Adipocyte (in vitro differentiated cells): Measurements from ENCODE around the gene SMIM32.

ENCODE experiments used
- DNase-seq: peaks from one replicate; pipeline ENCODE4 v3.0.0-alpha.2; 2015; ENCODE audit warnings: low read depth
- H3K27me3 ChIP-seq: replicated peaks from 2 replicates; pipeline ENCODE4 v1.7.0; 2013; ENCODE audit warnings: mild to moderate bottlenecking, low read length, moderate library complexity; ENCODE audit not compliant: control insufficient read depth, insufficient read depth
- H3K36me3 ChIP-seq: 2 replicates; pipeline ENCODE4 v1.7.0; 2013; ENCODE audit warnings: low read length, mild to moderate bottlenecking, moderate library complexity; ENCODE audit not compliant: control insufficient read depth, insufficient read depth, severe bottlenecking
- H3K4me1 ChIP-seq: 2 replicates; pipeline ENCODE4 v1.7.0; 2013; ENCODE audit warnings: mild to moderate bottlenecking, low read length, moderate library complexity; ENCODE audit not compliant: control insufficient read depth, insufficient read depth
- H3K4me3 ChIP-seq: 2 replicates; pipeline ENCODE4 v1.7.0; 2013; ENCODE audit warnings: mild to moderate bottlenecking, low read length, moderate library complexity
- H3K9ac ChIP-seq: 2 replicates; pipeline ENCODE4 v1.7.0; 2013; ENCODE audit warnings: mild to moderate bottlenecking, low read length, moderate library complexity
- H3K9me3 ChIP-seq: 2 replicates; pipeline ENCODE4 v1.7.0; 2013; ENCODE audit warnings: mild to moderate bottlenecking, low read length, moderate library complexity; ENCODE audit not compliant: control insufficient read depth

Gene SMIM32

GRCh38 chr5:136222580-136223235 is 29.7 kb upstream of the SMIM32 start:
- Histone ChIP-seq H3K4me3 (no peak overlapping the region), H3K9ac (no peak overlapping the region), H3K36me3 (no peaks in the 10 kb centered on the region), H3K4me1 (no peaks in the 10 kb centered on the region), H3K27me3 (peaks cover 27% of the 10 kb centered on the region), H3K9me3 (peaks cover 39% of the 10 kb centered on the region)
- no peak for DNase-seq

- no peak for DNase-seq
- Histone ChIP-seq H3K36me3 (no peaks in the 10 kb centered on the region), H3K4me1 (no peaks in the 10 kb centered on the region), H3K9me3 (peaks cover 39% of the 10 kb centered on the region), H3K27me3 (peaks cover 24% of the 10 kb centered on the region), H3K4me3 (no peak overlapping the region), H3K9ac (no peak overlapping the region)
These were observed 28.4 kb upstream of the SMIM32 start for GRCh38 chr5:136221340-136221739.

GRCh38 chr5:136216230-136216629 is 23.3 kb upstream of the SMIM32 start:
- Histone ChIP-seq H3K4me3 (no peak overlapping the region), H3K27me3 (peaks cover 34% of the 10 kb centered on the region), H3K9ac (no peak overlapping the region), H3K4me1 (peaks cover 8% of the 10 kb centered on the region), H3K9me3 (peaks cover 20% of the 10 kb centered on the region), H3K36me3 (no peaks in the 10 kb centered on the region)
- no peak for DNase-seq

- peaks cover 16% of the 10 kb centered on the region for H3K9me3 ChIP-seq
These were observed 22.9 kb upstream of the SMIM32 start for GRCh38 chr5:136215812-136216211.

DNA sequence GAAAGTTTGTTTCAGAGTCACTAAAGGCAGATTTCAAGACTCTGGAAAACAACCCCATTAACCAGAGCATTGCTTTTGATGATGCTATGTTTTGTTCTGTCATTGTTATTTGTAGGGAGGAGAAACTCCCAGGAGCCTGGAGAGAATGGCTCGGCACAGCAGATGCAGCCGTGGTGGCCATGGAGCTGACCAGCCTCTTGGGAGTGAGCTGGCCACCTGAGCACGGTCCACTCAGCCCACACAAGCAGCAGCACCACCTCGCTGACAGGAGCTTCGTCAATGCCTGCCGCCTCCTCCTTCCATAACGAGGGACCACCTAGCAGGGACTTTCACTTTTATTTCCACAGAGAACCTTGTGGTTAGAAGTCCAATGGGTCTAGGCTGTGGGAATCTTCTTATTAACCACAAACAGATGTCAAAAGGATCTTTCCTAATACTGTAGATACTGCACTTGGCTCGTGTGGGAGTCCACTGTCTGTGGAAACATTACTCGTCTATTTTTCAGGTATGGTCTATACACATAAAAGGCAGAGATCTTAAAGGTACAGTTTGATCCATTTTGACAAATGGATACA is 21.0 kb upstream of the SMIM32 start:
- H3K9me3 ChIP-seq: no peaks in the 10 kb centered on the region
- H3K4me1 ChIP-seq: peaks cover 8% of the 10 kb centered on the region
- H3K27me3 ChIP-seq: peaks cover 51% of the 10 kb centered on the region
- no peak for DNase-seq
- no peak overlapping the region for H3K9ac ChIP-seq
- no peak overlapping the region for H3K4me3 ChIP-seq
- no peaks in the 10 kb centered on the region for H3K36me3 ChIP-seq

More at GRCh38 chr5:136215812-136216211, 22.9 kb upstream of the SMIM32 start:
- H3K36me3 ChIP-seq: no peaks in the 10 kb centered on the region
- no peak overlapping the region for H3K4me3 ChIP-seq
- H3K4me1 ChIP-seq: peaks cover 8% of the 10 kb centered on the region
- DNase-seq: no peak
- H3K27me3 ChIP-seq: peaks cover 38% of the 10 kb centered on the region
- H3K9ac ChIP-seq: no peak overlapping the region

GRCh38 chr5:136212252-136212721 is 19.3 kb upstream of the SMIM32 start:
- Histone ChIP-seq H3K36me3 (no peaks in the 10 kb centered on the region), H3K4me1 (peaks cover 8% of the 10 kb centered on the region)
- DNase-seq: peak; percentile 75

DNA sequence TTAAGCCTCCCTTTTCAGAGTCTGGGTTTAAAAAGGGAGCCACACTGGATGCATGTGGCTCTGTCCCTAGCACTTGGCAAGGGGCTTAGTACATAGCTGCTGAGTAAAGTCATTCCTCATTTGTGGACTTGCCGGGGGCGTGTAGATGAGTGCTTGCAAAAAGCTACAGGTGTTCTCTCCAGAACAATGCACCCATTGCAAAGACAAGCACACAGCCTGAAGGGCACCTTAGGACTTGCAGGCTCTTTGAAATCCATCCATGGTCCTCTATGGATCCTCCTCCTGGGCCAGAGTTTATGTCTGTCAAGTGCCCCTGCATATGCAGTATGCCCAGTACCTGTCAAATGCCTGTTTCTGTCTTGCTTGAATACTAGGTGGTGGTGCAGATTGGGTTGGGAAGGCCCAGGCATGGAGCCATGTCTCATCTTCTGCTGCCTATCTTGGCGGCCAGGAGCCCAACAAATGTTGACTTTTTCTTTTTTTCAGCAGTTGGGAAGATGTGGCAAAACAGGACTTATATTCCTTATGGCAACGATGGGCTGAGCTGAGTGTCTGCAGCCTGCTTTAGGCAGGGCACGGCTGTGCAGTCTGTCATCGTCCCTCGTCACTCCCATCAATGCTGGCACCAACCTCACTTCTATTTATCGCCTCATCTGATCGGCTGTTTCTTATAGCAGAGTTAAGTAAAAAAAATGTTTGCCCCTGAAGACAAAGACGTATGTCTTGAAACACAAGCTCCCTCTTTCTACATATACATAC is 18.5 kb upstream of the SMIM32 start:
- Histone ChIP-seq H3K9me3 (no peaks in the 10 kb centered on the region), H3K36me3 (no peaks in the 10 kb centered on the region), H3K9ac (no peak overlapping the region), H3K4me1 (peaks cover 8% of the 10 kb centered on the region), H3K4me3 (no peak overlapping the region), H3K27me3 (peaks cover 54% of the 10 kb centered on the region)
- DNase-seq: no peak

More at GRCh38 chr5:136212252-136212721, 19.3 kb upstream of the SMIM32 start:
- no peaks in the 10 kb centered on the region for H3K9me3 ChIP-seq
- no peak overlapping the region for H3K4me3 ChIP-seq
- no peak overlapping the region for H3K9ac ChIP-seq
- H3K27me3 ChIP-seq: peaks cover 54% of the 10 kb centered on the region

GRCh38 chr5:136210259-136210658 is 17.3 kb upstream of the SMIM32 start:
- H3K4me1 ChIP-seq: peaks cover 8% of the 10 kb centered on the region
- peaks cover 49% of the 10 kb centered on the region for H3K27me3 ChIP-seq
- peaks cover 5% of the 10 kb centered on the region for H3K9me3 ChIP-seq
- H3K9ac ChIP-seq: no peak overlapping the region
- no peak overlapping the region for H3K4me3 ChIP-seq
- DNase-seq: peak; percentile 18
- no peaks in the 10 kb centered on the region for H3K36me3 ChIP-seq

DNA sequence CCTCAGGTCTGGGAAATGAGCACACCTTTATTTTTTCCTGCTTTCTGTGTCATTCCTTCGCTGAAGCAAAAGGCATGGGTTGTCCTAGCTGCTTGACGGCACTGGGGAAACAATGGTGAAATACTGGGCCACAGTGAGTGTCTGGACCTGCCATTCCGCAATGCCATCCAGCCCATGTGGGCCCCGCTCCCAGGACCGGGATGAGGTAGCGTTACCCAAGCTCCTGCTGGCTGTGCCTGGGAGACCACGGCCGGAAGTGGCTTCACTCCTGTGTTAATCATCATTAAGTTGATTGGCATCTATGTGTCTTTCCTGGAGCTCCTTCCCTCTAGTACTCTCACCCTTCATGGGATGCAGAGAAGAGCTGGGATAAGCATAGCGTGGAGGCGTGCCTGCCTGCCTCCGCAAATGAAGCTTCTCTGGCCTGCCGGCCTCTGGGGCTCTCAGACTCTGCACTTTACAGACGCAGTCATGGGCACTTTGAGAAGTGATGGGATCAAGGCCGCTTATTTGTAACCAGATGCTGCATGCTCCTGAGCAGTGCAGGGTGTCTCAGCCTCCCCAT is 16.5 kb upstream of the SMIM32 start:
- Histone ChIP-seq H3K9ac (no peak overlapping the region), H3K4me1 (peaks cover 8% of the 10 kb centered on the region), H3K4me3 (no peak overlapping the region)

GRCh38 chr5:136208916-136209315 is 16.0 kb upstream of the SMIM32 start:
- H3K9me3 ChIP-seq: peaks cover 6% of the 10 kb centered on the region
- H3K4me1 ChIP-seq: peaks cover 3% of the 10 kb centered on the region
- H3K36me3 ChIP-seq: no peaks in the 10 kb centered on the region
- no peak overlapping the region for H3K4me3 ChIP-seq
- H3K27me3 ChIP-seq: peaks cover 36% of the 10 kb centered on the region
- DNase-seq: no peak
- no peak overlapping the region for H3K9ac ChIP-seq

More for the DNA sequence above, 16.5 kb upstream of the SMIM32 start:
- Histone ChIP-seq H3K36me3 (no peaks in the 10 kb centered on the region), H3K9me3 (peaks cover 6% of the 10 kb centered on the region), H3K27me3 (peaks cover 41% of the 10 kb centered on the region)
- DNase-seq: no peak

DNA sequence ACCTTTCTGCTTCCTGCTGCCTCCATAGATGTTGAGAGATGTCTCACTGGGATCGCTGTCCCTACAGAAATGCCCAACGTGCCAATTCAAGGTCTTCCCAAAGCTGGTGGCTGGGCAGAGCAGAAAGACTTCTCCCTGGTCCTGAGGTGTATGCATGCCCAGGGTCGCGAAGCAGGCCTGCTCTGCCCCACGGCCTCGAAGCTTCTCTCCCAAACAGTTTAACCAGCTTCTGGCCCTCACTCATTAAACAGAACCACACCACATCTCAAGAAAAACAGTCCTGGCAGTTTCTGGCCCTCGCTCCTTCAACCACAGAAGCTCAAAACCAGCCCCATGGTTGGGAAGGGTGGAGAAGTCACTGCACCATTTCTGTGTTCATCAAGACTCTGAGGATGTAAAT is 14.7 kb upstream of the SMIM32 start:
- H3K4me3 ChIP-seq: no peak overlapping the region
- H3K4me1 ChIP-seq: no peaks in the 10 kb centered on the region
- H3K9ac ChIP-seq: no peak overlapping the region
- H3K9me3 ChIP-seq: peaks cover 6% of the 10 kb centered on the region
- H3K36me3 ChIP-seq: no peaks in the 10 kb centered on the region
- H3K27me3 ChIP-seq: peaks cover 25% of the 10 kb centered on the region
- no peak for DNase-seq
